ENCODE data around the gene APMAP.

Gene APMAP

DNA sequence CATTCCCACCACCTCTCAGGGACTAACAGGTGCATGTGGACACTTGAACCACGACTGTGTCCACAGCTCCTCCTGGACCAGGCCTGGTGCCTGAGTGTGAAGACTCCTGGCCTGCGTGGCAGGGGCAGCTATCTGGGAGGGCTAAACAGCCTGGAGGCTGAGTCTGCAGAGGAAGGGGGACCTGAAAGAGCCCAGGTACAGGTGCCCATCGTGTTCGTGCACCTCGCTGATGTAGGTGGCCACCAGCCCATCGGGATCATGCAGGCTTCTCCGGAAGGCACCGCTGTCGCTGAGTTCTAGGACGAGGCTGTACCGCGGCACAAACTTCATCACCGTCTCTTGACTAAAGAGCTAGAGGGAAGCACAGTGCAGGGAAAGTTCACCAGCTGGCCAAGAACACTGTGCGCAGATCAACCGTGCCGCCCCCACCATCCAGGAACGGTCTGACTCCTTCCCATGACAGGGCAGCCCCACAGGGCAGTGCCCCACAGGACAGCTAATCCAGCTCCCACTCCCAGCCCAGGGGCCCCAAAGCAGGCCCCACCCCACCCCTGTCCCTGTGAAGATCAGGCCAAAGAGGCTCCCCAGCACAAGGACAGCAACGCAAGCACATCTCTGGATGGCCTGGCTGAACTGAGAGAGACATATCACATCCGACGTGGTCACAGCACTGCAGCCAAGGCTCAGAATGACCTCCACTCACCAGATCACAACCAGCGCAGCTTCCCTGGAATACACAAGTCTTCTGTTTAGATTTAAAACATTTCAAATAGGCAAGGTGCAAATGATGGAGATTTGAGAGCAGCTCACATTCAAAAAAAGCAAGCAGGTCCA lies 28.7 kb downstream of the APMAP start:
- DNase-seq: no peak

DNA sequence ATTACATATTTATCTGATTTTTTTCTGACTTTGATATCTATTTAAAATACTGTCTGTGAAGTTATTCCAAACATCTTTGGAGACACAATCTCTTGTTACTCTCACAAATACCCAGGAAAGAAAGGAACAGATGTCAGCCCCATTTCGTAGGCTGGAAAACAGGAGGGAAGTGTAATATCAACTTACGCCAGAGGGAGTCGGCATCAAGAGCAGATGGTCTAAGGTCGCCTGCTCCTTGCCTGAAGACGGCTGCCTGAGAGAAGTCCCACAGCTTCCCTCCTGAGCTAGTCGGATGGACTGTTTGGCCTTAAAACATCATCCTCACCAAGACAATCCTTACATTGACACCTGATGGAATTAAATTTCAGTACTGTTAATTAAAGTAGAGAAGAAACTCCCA lies 30.0 kb downstream of the APMAP start:
- no peak for DNase-seq

DNA sequence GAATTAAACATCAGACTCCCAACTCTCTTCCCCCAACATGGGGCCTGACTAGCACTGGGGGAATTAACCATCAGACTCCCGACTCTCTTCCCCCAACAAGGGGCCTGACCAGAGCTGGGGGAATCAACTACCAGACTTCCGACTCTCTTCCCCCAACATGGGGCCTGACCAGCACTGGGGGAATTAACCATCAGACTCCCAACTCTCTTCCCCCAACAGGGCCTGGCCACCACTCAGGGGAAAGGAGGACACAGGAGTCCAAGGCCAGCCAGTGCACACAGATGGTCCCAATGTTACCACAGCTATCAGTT lies 30.4 kb downstream of the APMAP start:
- no peak for DNase-seq

DNA sequence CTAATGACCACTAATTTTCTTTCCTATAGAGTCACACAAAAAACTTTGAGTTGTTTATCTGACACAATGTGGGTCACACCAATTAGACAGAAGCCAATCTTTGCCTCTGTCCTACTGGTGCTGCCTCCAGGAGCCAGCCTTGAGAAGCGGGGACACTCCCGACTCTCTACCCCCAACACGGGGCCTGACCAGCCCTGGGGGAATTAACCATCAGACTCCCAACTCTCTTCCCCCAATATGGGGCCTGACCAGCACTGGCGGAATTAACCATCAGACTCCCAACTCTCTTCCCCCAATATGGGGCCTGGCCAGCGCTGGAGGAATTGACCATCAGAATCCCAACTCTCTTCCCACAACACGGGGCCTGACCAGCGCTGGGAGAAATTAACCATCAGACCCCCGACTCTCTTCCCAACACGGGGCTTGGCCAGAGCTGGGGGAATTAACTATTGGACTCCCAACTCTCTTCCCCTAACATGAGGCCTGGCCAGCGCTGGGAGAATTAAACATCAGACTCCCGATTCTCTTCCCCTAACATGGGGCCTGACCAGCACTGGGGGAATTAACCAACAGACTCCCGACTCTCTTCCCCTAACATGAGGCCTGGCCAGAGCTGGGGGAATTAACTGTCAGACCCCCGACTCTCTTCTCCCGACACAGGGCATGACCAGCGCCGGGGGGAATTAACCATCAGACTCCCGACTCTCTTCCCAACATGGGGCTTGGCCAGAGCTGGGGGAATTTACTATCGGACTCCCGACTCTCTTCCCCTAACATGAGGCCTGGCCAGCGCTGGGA lies 31.0 kb downstream of the APMAP start:
- no peak for DNase-seq

DNA sequence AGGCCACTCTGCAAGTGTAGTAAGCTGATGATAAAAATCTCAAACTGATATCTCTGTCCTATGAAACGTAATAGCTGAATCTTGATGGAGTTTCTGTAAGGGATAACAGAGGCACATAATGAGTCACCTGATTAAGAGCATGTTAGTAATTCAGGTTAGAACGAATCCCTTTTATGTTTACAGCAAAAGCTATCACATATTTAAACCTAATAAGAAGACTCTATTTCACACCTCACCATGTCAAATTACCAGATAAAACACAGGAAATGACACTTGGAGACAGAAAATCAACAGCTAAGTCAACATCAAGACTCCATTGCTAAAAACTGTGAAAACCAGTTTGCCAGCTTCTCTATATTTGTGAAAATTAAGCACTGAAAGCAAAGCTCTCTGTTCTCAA lies 31.7 kb downstream of the APMAP start:
- DNase-seq: no peak

DNA sequence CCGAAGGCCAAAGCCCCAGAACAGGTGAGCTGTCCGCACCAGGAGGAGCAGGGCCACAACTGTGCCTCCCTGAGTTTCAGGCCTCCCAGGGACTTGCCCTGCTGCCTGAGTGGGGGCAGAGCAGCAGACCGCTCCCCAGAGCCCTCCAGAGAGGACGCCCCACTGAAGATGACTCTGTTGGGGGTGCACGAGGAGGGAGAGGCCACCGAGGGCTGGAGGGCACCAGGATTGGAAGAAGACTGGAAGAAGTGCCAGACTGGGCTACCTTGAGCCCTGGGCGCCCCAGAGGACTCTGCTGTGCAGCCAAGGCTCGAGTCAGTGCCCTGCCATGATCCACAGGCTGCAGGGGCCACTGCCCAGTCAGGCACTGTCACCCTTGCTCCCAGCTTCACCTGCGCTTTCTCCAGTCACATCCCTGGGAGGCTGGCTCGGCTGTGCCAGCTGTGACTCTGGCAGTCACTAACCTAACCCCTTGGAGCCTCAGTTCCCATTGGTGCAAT lies 32.2 kb downstream of the APMAP start:
- no peak for DNase-seq

DNA sequence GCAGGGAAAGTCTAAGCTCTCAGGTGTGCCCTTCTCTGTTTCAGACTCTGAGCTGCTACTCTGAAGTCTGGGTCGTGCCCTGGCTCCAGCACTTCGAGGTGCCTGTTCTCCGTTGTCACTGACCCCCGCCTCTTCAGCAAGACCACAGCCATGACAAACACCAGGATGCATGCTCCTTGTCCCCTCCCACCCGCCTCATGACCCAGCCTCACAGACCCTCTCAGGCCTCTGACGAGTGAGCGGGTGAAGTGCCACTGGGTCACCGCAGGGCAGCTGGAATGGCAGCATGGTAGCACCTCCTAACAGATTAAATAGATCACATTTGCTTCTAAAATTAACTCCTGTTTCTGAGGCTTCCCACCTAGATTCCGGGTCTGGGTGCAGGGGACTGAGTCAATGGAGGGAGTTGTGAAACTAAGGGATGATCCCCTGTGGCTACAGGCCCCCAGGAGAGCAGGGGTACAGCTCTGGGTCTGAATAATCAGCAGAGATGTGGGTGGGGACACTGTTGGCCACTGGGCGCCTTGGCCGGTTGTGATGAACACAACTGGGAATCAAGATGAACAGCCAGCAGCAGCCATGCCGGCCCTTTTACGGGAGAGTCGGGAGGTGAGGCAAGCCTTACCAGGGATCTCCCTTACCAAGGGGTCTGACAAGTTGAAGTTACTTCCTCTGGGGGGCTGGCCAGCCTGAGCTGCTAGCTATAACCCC lies 32.8 kb downstream of the APMAP start:
- DNase-seq: no peak

DNA sequence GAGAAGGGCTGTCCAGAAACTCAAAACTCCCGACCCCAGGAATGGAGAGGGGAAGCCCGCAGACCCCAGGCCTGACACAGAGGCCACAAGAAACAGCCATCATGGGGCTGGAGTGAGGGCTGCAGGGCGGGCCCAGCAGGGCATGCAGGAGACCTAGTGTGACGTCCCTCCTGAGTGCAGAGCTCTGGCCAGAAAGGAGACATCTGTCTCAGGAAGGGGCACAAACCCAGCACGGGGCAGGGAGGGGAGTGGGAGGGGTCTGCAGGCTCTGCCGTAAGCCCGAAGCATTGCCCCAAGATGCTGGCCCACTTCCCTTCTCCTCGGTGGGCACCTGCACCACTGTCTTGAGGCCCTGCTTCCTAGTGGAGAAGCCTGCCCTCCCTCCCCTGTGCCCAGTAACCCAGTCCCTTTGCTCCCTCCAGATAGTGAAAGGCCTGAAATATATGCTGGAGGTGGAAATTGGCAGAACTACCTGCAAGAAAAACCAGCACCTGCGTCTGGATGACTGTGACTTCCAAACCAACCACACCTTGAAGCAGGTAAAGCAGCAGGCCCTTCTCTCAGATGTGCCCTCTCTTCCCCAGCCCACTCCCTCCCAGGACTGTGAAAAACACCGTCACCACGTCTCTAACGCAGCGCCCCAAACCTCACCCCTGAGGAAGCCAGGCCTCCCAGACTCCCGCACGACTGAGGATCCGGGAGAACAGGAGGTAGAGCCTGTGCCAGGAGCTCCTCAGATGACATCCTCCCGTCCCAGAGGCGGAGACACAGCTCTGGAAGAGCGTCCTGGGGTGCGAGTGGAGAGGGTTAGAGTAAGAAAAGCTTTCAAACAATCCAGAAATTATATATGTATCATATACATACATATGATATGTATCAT lies 33.8 kb downstream of the APMAP start:
- DNase-seq: no peak

DNA sequence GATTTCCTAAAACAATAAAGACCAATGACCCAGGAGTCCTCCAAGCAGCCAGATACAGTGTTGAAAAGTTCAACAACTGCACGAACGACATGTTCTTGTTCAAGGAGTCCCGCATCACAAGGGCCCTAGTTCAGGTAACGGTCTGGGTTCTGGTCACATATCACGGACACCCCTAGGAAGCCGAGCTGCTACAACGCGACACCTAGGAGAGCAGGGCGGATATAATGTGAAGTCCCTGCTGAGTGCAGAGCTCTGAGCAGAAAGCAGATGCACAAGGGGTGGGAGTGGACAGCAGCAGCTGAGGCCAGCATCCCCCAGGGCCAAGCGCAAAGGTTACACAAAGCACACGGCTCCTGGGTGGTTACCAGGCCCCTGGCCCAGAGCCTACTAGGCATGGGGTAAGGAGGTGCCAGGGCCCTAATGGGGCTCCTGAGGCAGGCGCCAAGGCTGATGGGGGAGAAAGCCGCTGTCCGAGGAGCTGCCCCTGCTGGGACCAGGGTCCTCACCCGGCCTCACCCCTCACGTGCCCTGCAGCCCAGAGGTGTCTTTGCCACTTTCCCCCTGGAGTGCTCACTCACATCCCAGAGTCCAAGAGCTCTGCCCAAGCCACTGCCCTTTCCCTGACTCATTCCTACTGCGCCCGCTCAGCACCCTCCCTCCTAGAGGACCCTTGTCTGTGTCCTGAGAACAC lies 35.1 kb downstream of the APMAP start:
- no peak for DNase-seq

DNA sequence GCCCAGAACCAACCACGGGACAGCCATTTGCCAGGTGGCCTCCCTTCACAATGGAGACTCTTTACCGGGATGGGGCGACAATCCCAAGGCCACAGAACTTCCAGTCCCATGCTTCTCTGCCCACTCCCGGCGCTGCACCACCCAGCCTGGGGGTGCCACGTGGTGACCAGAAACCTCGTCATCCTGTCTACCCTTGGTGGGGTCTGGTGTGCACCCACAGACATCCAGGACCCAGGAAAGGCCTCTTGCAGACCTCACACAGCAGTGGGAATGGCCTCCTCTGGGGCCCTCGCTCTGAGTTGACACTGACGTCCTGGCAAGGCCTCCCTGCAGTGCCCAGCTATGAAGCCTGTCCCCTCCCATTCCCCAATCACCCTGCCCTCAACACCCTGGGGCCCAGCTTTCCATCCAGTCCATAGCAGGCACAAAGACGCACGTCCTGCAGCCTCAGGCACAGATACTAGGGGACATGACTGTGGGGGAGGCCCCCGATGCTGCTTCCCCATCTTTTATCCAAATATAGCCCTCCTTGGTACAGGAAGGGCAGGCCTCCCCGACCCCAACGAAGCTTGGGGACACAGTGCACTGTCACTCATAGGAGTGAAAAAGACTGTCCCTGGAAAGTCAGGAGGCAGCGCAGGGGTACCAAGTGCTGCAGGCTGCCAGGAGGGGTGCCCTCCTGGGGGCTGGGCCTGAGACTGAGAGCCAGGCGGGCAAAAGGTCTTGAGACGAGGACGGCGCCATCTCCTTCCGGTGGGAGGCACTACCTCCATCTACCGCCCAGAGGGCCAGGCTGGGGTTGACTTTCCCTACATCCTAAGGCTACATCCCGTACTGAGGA lies 36.3 kb downstream of the APMAP start:
- no peak for DNase-seq

DNA sequence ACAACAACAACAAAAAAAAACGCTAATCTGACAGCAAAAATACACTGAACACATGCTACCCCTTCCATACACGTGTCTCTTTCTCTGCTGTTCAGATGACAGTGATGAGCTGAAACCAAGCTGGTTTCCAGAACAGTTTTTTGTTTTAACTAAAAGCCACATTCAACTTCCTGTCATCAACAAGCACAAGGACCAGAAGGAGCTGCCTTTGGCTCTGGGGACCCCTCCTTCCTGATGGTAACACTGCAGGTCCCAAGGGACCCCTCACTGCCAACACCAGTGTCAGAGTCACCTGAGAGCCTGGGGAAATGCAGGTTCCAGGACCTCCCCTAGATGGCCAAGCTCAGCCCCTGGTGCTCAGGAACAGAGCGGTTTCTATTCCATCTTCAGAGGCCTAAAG lies 37.5 kb downstream of the APMAP start:
- no peak for DNase-seq

DNA sequence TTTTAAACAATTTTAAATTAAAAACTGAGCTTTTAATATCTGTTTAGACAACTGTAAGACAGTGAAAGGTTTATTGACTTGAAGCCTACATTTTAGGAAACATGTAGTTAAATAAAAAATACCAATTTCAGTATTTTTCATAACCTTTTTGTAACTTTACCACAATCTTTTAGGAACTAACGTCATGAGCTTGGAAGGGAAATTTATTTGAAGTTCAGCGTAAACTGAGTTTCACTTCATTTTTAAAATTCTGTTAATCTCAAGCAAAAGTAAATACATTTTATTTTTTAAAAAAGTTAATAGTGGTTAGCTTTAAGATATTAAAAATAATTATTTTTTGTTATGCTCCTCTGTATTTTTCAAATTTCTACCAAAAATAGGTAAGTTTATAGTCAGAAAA lies 38.0 kb downstream of the APMAP start:
- no peak for DNase-seq

DNA sequence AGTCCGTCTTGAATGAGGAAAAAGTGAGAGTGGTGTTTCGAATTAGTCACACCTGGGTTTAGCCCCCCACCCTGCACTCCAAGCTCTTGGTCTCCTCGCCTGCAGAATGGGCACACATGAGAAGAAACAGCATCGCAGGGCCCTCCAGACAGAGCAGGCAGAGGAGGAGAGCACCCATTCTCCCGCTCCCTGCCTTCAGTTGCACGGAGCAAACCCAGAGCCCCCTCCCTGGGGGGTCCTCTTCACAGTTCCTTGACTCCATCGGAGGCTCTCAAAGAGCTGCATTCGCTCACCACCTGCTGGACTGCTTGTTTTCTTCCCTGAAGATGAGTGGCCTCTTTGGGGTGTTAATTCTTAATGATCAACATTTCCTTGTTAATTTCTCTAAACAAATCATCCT lies 38.4 kb downstream of the APMAP start:
- no peak for DNase-seq

DNA sequence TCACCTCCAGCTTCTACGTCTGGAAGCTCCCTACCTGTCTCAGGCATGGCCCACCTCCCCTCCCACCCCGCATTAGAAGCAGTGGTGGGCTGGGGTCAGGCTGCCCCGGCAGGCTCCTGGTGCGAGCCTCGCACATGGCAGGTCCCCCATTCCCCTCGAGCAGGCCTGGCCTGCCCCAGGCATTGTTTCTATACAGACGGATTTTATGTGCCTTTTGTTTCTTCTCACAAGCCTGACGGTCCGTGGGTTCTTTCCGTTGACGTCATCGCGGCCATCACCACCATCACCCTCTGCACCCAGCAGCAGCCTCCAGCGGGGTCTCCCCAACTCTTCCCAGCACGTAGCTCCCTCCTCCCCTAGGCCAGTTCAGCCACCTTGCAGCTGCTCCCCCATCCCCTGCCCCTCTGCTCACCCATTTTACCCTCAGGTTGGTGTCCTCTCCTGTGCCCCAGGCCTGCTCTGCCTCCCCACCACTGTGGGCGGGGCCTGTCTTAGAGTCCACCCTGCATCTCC lies 38.9 kb downstream of the APMAP start:
- DNase-seq: no peak

DNA sequence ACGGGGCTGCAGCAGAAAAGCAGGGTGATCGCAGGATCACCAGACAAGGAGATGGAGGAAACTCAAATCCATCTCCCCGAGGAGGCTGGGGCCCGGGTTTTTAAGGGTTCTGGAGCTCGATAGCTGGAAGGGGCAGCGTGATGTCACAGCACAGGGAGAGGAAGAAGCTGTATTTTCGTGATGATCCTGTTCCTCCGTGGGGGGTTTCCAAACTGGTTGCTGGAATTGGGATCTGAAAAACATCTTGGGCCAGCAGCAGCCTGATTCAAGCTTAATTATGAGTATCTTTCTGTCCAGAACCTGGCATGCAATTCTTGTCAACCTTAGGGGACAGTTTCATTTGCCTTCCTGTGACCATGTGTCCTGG lies 39.4 kb downstream of the APMAP start:
- DNase-seq: no peak

DNA sequence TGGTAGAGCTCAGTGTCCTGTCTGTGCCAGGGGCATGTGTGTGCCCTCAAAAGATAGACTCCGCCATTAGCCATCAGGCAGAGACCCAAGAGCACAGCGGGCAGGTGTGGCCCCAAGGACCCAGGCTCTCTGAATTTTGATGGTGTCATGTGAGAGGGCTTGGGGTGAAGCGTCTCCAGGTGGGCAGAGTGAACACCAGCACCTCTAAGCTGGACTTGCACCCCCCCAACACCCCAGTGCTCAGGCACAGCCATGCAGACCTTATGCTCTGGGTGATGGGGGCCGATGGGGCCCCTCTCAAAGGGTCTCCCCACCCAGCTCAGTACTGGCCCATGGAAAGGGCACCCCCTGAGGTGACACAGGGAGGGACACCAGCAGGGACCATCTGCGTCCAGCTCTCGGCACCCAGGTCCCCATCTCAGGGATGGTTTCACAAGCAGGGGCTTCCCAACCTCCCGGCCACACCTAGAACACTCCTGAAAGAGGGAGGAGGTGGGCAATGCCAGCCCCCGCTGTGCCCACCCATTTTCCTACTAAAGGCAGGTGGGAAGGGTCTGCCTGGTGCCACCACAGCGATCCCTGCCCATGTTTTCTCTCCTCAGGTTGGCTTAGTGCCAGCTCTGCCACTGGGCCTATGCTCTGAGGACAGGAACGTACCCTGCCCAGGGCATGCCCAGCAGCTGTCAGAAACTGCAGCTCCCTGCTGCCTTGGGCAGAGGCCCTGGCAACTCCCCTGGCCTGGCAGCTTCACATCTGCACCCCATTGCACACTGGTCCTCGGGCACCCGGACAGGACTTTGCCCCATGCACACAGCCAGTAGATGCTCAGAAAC lies 40.0 kb downstream of the APMAP start:
- DNase-seq: no peak

DNA sequence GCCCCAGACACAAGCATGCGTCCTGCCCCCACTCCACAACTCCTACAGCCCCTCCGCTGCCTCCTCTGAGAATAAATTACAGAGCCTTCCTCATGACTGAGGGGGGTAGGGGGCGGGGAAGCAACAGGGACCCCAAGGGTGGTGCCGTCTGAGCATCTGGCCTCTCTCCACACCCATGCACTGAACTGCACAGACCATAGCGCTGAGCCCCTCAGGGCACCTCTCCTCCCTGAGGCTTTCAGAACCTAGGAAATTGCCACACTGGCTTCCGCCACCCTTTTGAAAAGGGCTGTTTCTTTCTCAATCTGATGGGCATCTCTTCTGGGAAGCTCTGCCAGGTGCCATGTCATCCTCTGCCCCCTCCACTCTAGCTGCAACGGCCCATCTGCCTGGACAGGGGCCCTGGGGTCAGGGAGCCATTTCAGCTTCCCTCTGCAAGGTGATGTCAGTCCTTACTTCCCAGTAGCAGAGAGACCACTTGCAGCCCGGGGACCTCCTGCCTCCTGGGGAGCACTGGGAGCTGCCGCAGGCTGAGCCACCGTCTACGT lies 40.9 kb downstream of the APMAP start:
- no peak for DNase-seq

DNA sequence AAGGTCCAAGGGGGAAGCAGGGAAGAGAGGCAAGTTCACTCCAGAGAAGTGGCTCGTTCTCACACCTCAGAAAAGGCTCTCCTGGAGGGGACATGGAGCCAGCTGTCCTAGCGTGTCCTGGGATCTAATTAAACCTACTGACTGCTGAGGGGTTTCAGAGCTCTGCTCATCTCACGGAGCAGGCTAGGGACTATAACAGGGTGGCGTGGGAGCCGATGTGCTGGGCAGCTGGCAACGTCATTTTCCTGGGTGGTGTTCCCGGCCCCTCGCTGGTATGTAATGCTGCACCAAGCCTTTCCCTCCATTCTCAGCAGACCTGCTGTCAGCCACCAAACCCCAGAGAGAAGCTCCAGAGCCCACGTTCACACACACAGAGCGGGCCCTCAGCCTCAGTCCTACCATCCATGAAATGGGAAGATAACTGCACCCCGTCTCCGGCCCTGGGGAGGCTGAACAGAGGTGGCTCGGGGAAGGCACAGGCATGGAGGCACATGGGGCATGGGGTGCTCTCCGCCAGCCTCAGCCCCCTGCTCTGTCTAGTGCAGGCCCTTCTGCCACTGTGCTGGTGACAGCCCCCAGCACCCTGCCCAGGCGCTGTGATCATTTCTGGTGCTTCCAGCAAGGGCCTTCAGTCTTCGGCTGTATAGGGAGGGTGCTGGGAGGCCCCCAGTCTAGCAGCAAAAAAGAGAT lies 41.6 kb downstream of the APMAP start:
- DNase-seq: no peak
